Measurements from ENCODE around the gene CLTCL1.

- TF ChIP-seq EZH2 (IDR thresholded peaks at IDR 0.05; ENCODE audit: insufficient read depth, poor library complexity, severe bottlenecking) (no peak), EZH2phosphoT487 (IDR thresholded peaks at IDR 0.05; ENCODE audit: insufficient read depth, low read depth) (no peak)
These were observed 111.3 kb downstream of the CLTCL1 start for GRCh38 chr22:19180234-19180633.
